DMS153 treated with DMSO at 0.1 percent for 48 hours (cell line): ENCODE data around the gene DSG1.
"Not testable (repeated sequence)": the region's sequence is repeated elsewhere in the genome, so short reads cannot be mapped to it uniquely, and the experiment has no call there.

Experiments used
- DNase-seq: peaks from one replicate; lab custom pipeline; 2025; ENCODE audit not compliant: unreplicated experiment; lab: John Stamatoyannopoulos, UW

Gene DSG1

GRCh38 chr18:31343454-31343853 is 25.5 kb downstream of the DSG1 start:
- DNase-seq, result no peak

GRCh38 chr18:31353336-31353735 is 35.4 kb downstream of the DSG1 start:
- not testable (repeated sequence) for DNase-seq

GRCh38 chr18:31354990-31355389 is 37.0 kb downstream of the DSG1 start:
- no peak for DNase-seq

- DNase-seq, result no peak
Observed at GRCh38 chr18:31356025-31356424, 38.1 kb downstream of the DSG1 start.

- DNase-seq, result no peak
Observed at GRCh38 chr18:31364190-31364589, 46.2 kb downstream of the DSG1 start.

GRCh38 chr18:31369478-31369877 is 51.5 kb downstream of the DSG1 start:
- DNase-seq, result no peak

GRCh38 chr18:31371989-31372388 is 54.0 kb downstream of the DSG1 start:
- DNase-seq, result no peak

- DNase-seq, result no peak
Observed at GRCh38 chr18:31373641-31374040, 55.7 kb downstream of the DSG1 start.

GRCh38 chr18:31376477-31376876 is 58.5 kb downstream of the DSG1 start, which contains the start of gene DSG4:
DSG4 (plus strand) TSS chr18:31376777; CDS start chr18:31376912, 135 bp downstream.
- no peak for DNase-seq

- DNase-seq, result no peak
Observed at GRCh38 chr18:31380912-31381311, 63.0 kb downstream of the DSG1 start.

- DNase-seq, result no peak
Observed at GRCh38 chr18:31382107-31382506, 64.1 kb downstream of the DSG1 start.

- DNase-seq, result no peak
Observed at GRCh38 chr18:31386741-31387140, 68.8 kb downstream of the DSG1 start.

- DNase-seq, result no peak
Observed at GRCh38 chr18:31393286-31393685, 75.3 kb downstream of the DSG1 start.

- DNase-seq, result no peak
Observed at GRCh38 chr18:31396796-31397612, 79.0 kb downstream of the DSG1 start.

GRCh38 chr18:31398191-31398590 is 80.2 kb downstream of the DSG1 start:
- DNase-seq, result no peak

- no peak for DNase-seq
Observed at GRCh38 chr18:31399306-31400032, 81.5 kb downstream of the DSG1 start.

GRCh38 chr18:31401156-31402025 is 83.4 kb downstream of the DSG1 start:
- DNase-seq, result no peak

GRCh38 chr18:31402026-31402373 is 84.0 kb downstream of the DSG1 start:
- DNase-seq, result no peak

- no peak for DNase-seq
Observed at GRCh38 chr18:31403409-31403808, 85.4 kb downstream of the DSG1 start.
